ENCODE results near the gene KCNT2.

GRCh38 chr1:196308176-196308575 is 300.1 kb downstream of the KCNT2 start:
- TF ChIP-seq, protein P1, sequence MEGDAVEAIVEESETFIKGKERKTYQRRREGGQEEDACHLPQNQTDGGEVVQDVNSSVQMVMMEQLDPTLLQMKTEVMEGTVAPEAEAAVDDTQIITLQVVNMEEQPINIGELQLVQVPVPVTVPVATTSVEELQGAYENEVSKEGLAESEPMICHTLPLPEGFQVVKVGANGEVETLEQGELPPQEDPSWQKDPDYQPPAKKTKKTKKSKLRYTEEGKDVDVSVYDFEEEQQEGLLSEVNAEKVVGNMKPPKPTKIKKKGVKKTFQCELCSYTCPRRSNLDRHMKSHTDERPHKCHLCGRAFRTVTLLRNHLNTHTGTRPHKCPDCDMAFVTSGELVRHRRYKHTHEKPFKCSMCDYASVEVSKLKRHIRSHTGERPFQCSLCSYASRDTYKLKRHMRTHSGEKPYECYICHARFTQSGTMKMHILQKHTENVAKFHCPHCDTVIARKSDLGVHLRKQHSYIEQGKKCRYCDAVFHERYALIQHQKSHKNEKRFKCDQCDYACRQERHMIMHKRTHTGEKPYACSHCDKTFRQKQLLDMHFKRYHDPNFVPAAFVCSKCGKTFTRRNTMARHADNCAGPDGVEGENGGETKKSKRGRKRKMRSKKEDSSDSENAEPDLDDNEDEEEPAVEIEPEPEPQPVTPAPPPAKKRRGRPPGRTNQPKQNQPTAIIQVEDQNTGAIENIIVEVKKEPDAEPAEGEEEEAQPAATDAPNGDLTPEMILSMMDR (conservative IDR thresholded peaks at IDR 0.05 in 1 of 2, IDR thresholded peaks at IDR 0.05 in 1 of 2; ENCODE audit: extremely low read depth in 1 of 2, insufficient read depth in 1 of 2, low read depth in 1 of 2, low read length in 2 of 2) = no peak
- no peak for TF ChIP-seq EZH2 (IDR thresholded peaks at IDR 0.05; ENCODE audit: borderline replicate concordance, low read length)
